MM.1S (cell line): ENCODE results near the gene WDR76.

Source experiments
- EZH2 ChIP-seq: fragments of 300-600 bp; sonication (generic); optimal IDR thresholded peaks from 2 replicates; pipeline ENCODE3; 2017; ENCODE audit warnings: low read depth, mild to moderate bottlenecking, antibody characterized with exemption, low read length, mixed read lengths
- TF ChIP-seq, protein P1 (sequence below): fragments of 300-600 bp; sonication (generic); IDR thresholded peaks from 2 replicates; pipeline ENCODE4 v1.5.1; 2016; ENCODE audit warnings: antibody characterized with exemption, low read length, mixed read lengths

DNA sequence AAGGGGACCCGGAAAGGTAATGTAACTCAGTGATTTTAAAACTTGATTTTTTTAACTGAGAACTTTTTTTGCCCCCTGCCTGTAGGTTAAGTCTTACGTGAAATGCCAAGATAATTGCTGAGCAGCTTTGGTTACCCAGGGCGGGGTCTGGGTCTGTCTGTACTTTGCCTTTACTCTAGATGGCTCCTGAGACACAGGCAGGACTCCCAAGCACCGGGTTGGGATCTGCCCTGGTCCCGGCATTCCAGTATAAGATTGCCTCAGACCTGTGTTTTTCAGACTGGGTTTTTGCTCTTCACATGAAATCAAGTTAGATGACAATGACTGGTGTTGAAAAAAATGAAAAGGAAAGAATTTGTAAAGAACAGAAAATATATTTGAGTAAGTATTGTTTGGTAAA, 40.3 kb downstream of the WDR76 start:
- TF ChIP-seq, protein P1, sequence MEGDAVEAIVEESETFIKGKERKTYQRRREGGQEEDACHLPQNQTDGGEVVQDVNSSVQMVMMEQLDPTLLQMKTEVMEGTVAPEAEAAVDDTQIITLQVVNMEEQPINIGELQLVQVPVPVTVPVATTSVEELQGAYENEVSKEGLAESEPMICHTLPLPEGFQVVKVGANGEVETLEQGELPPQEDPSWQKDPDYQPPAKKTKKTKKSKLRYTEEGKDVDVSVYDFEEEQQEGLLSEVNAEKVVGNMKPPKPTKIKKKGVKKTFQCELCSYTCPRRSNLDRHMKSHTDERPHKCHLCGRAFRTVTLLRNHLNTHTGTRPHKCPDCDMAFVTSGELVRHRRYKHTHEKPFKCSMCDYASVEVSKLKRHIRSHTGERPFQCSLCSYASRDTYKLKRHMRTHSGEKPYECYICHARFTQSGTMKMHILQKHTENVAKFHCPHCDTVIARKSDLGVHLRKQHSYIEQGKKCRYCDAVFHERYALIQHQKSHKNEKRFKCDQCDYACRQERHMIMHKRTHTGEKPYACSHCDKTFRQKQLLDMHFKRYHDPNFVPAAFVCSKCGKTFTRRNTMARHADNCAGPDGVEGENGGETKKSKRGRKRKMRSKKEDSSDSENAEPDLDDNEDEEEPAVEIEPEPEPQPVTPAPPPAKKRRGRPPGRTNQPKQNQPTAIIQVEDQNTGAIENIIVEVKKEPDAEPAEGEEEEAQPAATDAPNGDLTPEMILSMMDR: no peak
- TF ChIP-seq EZH2: no peak
